GM19035 (cell line): ENCODE measurements around the gene CS.
"Not testable (repeated sequence)": the region's sequence is repeated elsewhere in the genome, so short reads cannot be mapped to it uniquely, and the experiment has no call there.

Experiments used
- ATAC-seq: cut with Tn5 transposase; IDR thresholded peaks from one replicate; pipeline ENCODE4 v1.9.1; 2021; ENCODE audit not compliant: unreplicated experiment

The CS gene

GRCh38 chr12:56299853-56300643, at the start of gene CS:
Gene CS, minus strand, starts transcription at chr12:56300330. Its CDS starts 129 bp downstream, at chr12:56300201.
- ATAC-seq: peak; percentile 93

- ATAC-seq: no peak
These were observed 48.6 kb upstream of the CS start for GRCh38 chr12:56348776-56349175.

- ATAC-seq: not testable (repeated sequence)
These were observed 47.1 kb upstream of the CS start for GRCh38 chr12:56347255-56347654.

- no peak for ATAC-seq
These were observed 46.5 kb upstream of the CS start for GRCh38 chr12:56346675-56347074.

GRCh38 chr12:56342290-56342689, 42.2 kb upstream of the CS start:
- not testable (repeated sequence) for ATAC-seq

- ATAC-seq: no peak
These were observed 41.5 kb upstream of the CS start for GRCh38 chr12:56341616-56342015.

- ATAC-seq: no peak
These were observed 39.0 kb upstream of the CS start for GRCh38 chr12:56339158-56339422.

GRCh38 chr12:56338308-56339157, 38.4 kb upstream of the CS start, which contains the start of gene IL23A:
Gene IL23A, plus strand, starts transcription at chr12:56338884. Its CDS starts 161 bp downstream, at chr12:56339045.
- no peak for ATAC-seq

GRCh38 chr12:56337753-56338251, 37.7 kb upstream of the CS start:
- ATAC-seq: no peak

GRCh38 chr12:56336361-56337167, 36.4 kb upstream of the CS start:
- ATAC-seq: no peak

GRCh38 chr12:56335527-56335926, 35.4 kb upstream of the CS start:
- not testable (repeated sequence) for ATAC-seq

GRCh38 chr12:56334490-56334793, 34.3 kb upstream of the CS start:
- no peak for ATAC-seq

- peak; percentile 94 for ATAC-seq
These were observed 33.8 kb upstream of the CS start, which contains the start of gene PAN2 for GRCh38 chr12:56333679-56334489. Gene PAN2, minus strand, starts transcription at chr12:56334000. Its CDS starts 906 bp downstream, at chr12:56333094.

GRCh38 chr12:56333197-56333678, 33.1 kb upstream of the CS start:
- peak; percentile 2 for ATAC-seq

GRCh38 chr12:56332512-56333196, 32.5 kb upstream of the CS start:
- ATAC-seq: no peak

GRCh38 chr12:56330936-56331490, 30.9 kb upstream of the CS start:
- no peak for ATAC-seq

- no peak for ATAC-seq
These were observed 26.4 kb upstream of the CS start for GRCh38 chr12:56326533-56326932.

GRCh38 chr12:56326126-56326525, 26.0 kb upstream of the CS start:
- no peak for ATAC-seq

- ATAC-seq: no peak
These were observed 24.1 kb upstream of the CS start for GRCh38 chr12:56324206-56324605.
